GM18526 (cell line): ENCODE results near the gene ARHGEF39.

Experiments used
- POLR2A ChIP-seq: IDR thresholded peaks from 3 replicates; pipeline ENCODE4 v1.6.1; 2011; ENCODE audit not compliant: insufficient read length; ENCODE audit errors: extremely low read depth

ARHGEF39 gene, protein sequence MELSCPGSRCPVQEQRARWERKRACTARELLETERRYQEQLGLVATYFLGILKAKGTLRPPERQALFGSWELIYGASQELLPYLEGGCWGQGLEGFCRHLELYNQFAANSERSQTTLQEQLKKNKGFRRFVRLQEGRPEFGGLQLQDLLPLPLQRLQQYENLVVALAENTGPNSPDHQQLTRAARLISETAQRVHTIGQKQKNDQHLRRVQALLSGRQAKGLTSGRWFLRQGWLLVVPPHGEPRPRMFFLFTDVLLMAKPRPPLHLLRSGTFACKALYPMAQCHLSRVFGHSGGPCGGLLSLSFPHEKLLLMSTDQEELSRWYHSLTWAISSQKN

DNA sequence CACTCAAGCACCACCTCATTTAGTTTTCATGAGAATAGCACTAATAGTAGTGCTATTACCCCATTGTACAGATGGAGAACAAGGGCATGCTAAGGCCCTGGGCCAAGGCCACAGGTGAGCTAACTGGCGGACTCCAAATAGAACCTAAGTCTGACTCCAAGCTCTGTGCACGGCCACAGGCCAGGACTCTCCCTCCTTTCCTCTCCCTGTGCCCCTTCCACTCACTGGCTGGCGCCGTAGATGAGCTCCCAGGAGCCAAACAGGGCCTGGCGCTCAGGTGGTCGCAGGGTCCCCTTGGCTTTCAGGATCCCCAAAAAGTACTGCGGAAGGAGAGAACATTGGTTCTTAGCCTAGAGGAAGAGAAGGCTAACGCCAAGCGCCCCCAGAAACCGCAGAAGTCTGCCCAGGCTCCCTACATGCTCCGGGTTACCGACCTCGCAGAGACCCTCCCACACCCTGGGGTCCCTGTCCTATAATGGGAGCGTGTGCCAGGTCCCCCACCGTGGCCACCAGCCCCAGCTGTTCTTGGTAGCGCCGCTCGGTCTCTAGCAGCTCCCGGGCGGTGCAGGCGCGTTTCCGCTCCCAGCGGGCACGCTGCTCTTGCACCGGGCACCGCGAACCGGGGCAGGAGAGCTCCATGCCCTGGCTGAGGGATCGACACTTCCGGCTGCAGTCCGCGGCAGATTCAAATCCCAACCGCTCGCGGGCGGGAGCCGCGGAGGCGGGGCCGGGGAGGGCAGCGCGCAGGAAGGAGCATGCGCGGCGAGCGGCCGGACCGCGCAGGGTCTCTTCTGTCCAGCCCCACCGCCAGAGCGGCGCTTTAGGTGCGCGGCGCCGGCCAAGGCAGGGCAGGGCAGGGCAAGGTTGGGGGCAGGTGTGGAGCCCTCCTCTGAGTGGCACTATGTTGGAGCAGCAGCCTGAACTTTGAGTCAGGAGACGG, at the start of gene ARHGEF39:
ARHGEF39 (minus strand) TSS at position 665 of the 940 bp plus-strand sequence; CDS start at position 639, 26 bp downstream.
- TF ChIP-seq POLR2A, result peak; percentile 76

DNA sequence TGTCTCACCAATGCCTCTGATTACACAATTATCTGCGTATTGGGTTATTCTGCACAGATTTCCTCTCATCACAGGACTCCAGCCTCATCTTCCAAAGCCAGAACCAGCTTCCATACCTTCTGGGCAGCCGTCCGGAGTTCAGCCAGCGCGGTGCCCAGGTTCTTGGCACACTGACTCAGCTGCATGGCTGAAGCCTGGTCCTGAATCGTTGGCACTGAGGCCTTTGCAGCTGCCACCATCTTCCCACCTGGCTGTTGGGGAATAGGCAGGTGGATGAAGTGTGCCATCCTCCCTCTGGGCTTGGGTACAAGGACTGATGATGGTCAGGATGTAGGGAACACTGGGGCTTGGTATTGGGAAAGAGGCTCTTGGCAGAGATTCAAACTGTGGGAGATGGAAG, 49.1 kb upstream of the ARHGEF39 start:
- TF ChIP-seq POLR2A, result no peak

DNA sequence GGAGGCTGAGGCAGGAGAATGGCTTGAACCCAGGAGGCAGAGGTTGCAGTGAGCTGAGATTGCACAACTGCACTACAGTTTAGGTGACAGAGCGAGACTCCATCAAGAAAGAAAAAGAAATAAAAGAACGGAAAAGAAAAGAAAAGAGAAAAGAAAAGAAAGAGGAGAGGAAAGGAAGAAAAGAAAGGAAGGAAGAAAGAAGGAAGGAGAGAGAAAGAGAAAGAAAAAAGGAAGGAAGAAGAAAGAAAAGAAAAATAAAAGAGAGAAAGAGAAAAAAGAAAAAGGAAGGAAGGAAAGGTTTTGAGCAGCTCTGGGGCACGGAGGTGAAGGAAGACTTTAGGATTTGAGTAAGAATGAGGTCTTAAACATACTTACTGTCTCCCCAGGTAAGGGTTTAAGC, 48.6 kb upstream of the ARHGEF39 start:
- TF ChIP-seq POLR2A, result no peak

DNA sequence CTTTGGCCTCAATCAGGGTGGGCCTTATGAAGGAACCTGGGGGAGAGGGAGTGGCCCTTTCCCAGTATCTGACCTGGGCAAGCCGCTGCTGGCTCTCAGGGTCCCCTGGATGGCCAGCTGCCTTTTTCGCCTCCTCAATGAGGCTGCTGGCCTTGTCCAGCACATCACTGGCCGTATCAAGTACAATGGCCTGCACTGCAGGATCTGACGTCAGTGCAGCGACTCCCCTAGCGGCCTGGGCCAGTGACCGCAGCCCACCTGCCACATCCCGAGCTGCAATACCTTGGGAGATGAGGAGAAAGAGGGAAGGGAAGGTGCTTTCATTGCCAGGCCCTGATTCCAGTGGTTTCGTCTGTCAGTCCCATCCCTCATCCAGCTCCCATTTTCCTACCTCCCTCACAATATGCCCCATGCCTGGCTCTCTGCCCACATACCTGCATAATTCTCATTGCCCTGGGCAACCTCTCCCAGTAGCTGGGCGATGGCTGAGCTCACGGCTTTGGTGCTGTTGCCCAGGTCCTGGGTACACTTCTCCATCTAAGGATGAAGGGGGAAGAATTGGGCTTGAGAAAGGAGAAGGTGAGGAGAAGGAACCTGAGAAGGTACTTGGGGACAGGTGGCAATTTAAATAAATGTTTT, 47.9 kb upstream of the ARHGEF39 start:
- no peak for TF ChIP-seq POLR2A

DNA sequence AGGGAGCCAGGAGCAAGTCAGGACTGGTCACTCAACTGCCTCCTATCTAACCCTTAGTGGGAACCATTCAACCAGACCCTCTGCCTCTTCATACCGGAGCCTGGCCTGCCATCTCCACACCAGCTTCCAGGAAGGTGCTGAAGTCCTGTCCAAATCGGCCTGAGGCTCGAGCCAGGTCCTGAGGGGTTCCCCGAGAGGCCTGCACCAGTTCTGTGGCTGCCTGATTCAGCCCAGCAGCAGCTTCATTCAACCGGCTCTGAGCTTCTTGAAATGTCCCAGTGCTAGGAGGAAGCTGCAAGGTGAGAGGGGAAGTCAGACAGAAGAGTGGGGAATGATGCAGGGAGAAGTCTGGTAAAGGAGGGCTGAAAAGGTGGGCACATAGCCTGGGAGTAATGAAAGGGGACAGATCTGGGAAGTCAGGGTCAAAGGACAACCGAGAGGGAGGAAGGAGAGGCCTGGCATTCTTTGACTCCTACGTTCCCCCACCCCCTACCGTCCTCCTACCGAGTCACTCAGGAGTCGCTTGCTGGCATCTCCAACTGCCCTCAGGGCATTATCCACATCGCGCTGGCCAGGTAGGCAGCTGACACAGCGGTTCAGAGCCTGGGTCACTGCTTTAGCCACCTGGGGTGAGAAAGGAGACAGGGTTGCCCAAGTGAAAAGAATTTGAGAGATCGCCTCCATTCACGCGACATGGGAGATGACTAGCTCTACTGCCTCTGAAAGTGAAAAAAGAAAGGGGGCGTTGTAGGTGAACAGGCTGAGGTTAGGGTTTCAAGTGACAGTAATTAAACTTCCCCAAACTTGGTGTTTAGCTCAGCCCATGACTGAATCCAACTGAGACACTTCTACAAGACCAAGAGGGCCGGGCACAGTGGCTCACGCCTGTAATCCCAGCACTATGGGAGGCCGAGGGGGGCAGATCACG, 46.8 kb upstream of the ARHGEF39 start:
- no peak for TF ChIP-seq POLR2A

DNA sequence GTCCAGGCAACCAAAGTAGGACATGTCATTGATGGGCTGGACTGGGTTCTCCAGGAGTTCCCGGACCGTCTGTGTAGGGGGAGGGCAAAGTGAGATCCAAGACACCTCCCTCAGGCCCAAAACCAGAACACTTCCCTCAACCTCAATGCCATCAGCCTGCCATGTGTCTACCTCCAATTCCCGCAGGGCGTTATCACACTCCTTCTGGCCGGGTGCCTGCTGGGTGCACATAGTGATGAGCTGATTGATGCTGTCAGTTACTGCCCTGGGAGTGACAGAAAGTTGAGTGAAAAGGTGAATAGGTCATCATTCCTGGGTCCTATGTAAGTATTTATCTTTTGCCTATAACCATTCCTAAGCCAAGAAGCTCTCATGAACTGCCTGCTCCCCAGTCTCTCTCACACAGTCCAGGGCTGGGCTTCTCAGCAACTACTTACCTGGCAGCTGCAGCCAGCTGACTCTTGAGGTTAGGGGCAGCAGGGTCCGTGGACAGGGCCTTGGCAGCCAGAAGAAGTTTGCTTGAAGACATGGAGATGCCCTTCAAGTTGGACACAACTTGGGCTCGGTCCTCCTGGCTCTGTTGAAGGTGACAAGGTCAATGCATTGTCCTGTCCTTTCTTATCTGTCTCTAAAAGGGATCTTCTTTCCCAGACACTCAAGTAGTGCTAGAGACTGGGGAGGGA, 46.0 kb upstream of the ARHGEF39 start:
- TF ChIP-seq POLR2A, result no peak

DNA sequence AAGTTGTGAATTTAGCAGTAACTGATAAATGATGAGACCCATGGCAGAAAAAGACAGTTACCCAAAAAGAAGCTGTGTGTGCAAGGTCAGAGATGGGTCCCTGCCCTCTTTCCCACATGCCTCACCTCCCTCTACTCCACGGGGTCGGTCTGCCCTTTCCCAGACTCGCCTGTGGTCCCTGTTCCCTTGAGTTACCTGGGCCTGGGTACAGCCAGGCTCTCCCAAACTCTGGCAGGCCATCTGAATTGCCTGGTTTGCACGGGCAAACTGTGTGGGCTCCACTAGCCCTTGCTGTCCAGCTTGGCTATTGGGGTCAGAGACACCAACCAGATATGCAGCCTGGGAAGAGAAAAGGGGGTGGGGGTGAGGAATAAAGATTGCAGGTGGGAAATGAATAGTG, 43.2 kb upstream of the ARHGEF39 start:
- no peak for TF ChIP-seq POLR2A

DNA sequence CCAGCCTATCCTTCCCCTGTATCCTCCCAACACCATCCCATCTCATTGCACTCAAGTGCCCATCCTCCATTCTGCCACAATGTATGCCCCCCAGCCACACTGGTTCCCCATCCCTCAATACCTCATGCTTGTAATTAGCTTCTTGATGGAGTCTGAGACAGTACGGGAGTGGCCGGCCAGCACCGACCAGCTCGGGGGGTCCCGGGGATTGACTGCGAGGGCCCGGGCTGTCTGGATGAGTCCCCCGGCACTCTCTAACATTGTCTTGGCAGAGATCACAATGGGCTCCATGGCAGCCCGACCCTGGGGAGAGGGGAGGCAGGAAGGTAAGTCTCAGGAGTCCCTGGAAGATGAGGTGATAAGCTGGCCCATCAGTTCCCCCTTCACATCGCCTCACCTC, 42.0 kb upstream of the ARHGEF39 start:
- TF ChIP-seq POLR2A, result no peak

DNA sequence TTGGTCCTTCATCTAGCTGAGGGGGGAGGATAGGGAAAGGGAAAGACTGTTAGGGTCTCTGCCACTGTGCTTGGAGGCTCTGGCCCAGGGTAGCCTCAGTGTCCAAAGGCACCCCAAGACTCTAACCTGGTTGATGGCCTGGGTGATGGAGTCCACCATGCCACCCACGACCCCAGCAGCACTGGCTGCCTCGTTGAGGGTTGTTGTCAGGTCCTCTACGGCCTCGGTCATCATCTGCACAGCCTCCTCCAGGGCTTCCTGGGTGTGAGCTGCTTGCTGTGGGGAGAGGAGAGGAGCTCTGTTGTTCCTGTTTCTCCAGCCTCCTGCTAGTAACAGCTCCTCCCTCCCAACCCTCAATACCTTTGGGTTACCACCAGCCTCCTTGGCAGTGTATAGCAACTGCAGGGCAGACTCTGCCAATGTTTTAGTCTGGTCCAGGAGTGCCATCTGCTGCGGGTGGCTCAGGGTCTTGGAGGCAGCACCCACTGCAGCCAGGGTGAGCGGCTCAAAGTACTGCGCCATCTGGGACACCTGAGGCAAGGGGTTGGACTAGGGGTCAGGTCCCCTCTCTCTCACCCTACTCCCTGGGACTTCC, 40.9 kb upstream of the ARHGEF39 start:
- no peak for TF ChIP-seq POLR2A

DNA sequence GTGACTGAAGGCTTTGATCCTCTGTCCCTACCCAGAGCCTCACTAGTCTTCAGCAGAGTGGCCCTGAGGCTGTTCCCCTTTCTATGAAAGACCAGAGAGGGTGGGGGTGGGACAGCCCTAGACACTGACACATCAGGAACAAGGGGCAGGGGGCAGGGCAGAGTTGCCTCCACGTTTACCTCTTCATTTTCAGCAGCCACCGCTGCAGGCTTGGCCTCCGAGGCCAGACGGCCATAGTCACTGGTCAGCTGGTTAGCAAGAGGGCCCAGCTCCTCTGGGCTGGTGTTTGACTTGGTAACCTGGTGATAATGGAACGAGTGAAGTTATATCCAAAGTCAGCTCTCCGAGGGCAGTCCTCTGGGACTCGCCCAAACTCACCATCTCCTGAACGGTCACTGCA, 40.4 kb upstream of the ARHGEF39 start:
- TF ChIP-seq POLR2A, result no peak

DNA sequence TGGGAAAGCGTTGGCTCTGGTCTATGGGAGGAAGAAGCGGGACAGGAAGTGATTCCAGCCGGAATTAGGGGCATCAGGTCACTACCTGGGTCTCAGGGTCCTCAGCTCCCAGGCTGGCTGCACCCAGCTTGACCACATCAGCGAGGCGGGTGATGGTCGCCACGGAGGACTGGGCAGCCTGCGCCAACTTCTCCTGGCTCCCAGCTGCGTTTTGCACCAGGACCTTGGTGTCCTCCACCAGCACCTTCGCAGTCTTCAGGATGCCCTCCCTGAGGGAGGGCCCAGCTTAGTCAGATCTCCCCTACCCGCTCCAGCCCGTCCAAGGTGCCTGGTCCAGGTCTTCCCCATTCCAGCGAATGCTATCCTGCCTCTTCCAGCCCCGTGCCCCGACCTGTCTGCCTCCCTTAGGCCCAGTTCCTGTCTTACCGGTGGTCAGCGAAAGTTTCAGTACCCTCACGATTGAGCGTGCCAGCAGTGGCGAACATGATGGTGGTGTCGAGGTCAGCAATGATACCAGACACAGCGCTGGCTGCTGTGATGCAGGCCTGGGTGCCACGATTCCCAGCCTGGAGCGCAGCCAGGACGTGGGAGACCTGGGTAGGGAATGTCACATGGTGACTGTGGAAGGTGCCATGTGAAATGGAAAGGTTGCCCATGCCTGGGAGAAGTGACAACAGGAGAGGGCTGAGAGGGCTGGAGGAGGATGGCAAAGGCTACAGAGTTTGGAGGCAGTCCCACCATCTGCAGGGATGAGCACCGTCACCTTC, 39.1 kb upstream of the ARHGEF39 start:
- TF ChIP-seq POLR2A, result no peak

DNA sequence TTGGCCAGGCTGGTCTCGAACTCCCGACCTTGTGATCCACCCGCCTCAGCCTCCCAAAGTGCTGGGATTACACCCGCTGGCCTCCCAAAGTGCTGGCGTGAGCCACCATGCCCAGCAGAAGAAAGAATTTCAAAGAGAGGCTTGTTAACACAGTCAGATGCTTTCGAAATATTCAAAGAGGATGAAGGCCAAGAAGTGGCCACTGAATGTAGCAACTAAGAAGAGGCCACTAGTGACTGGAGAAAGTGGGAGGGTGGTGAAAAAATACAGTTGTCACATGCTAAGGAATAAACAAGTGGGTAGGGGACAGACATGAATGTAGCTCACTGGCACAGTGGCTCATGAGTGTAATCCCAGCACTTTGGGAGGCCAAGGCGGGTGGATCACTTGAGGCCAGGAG, 37.7 kb upstream of the ARHGEF39 start:
- TF ChIP-seq POLR2A, result no peak

DNA sequence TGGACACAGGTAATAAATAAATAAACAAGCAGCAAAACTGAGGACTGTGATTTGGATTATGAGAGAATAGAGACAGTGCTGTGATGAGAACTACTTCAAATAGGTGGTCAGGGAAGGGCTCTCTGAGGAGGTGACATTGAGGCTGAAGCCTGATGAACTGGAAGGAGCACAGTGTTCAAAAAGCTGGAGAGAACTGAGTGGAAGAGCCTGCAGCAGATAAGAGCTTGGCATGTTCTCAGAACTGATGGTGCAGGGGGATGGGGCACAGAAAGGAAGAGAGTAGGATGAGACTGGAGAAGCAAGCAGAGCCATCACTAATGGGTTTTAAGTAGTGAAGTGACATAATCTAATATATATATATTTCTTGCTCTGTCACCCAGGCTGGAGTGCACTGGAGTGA, 35.9 kb upstream of the ARHGEF39 start:
- no peak for TF ChIP-seq POLR2A
